A549 treated with CpdA at 1 μM for 4 hours (cell line): ENCODE results near the gene GAB1. TPM values are rescaled to one million over a fixed set of nuclear protein-coding genes. Genes with fewer than 3 reads are reported as not detected.

Source experiments
- total RNA-seq: library from RNA; stranded (reverse); fragments of 200-300 nt; extraction: Qiagen RNA extraction; gene quantifications from 5 replicates; pipeline ENCODE4 v1.2.3, GENCODE V29; 2022; ENCODE audit warnings: low read depth

Gene GAB1
- total RNA-seq = 1.8 to 2.3 TPM (median 2.2 TPM) in 5 replicates

GRCh38 chr4:143336781-143337599 is at the start of gene GAB1:
Gene GAB1, plus strand, starts transcription at chr4:143336876. Its CDS starts 313 bp downstream, at chr4:143337189.

GRCh38 chr4:143513314-143514168 is 176.9 kb downstream of the GAB1 start, which contains the start of gene SMARCA5:
Gene SMARCA5, plus strand, starts transcription at chr4:143513702. Its CDS starts 223 bp downstream, at chr4:143513925.

Other genes starting within 250 kb of the GAB1 start
- 7.1 to 8.9 TPM (median 8.0 TPM) in 5 replicates for gene USP38, start 152.0 kb upstream of the GAB1 start, total RNA-seq
- 18.4 to 28.7 TPM (median 21.5 TPM) in 5 replicates for gene SMARCA5, start 176.8 kb downstream of the GAB1 start, total RNA-seq